Frontal cortex (tissue), 4 donors: ENCODE results near the gene ARHGEF26. TPM values are rescaled to one million over a fixed set of nuclear protein-coding genes. Genes with fewer than 3 reads are reported as not detected.

ENCODE experiments used
- DNase-seq, 2 donors: peaks; one replicate each; pipeline ENCODE4 v3.0.0; 2012; ENCODE audit warnings: low spot score in 2 of 2
- FAIRE-seq: peaks from 2 replicates; lab custom pipeline; 2012; peaks lifted over from hg19 to GRCh38; lab: Jason Lieb, UNC
- total RNA-seq: library from RNA; depleted of rRNA; stranded (reverse); fragments of >200 nt; gene quantifications from one replicate; pipeline ENCODE4 v1.2.3, GENCODE V29; 2014
- donor health status: control.
- donor health status: control.
- donor health status: control.

Gene ARHGEF26
- total RNA-seq, 1 donor from 2014 or later: 4.1 TPM

DNA sequence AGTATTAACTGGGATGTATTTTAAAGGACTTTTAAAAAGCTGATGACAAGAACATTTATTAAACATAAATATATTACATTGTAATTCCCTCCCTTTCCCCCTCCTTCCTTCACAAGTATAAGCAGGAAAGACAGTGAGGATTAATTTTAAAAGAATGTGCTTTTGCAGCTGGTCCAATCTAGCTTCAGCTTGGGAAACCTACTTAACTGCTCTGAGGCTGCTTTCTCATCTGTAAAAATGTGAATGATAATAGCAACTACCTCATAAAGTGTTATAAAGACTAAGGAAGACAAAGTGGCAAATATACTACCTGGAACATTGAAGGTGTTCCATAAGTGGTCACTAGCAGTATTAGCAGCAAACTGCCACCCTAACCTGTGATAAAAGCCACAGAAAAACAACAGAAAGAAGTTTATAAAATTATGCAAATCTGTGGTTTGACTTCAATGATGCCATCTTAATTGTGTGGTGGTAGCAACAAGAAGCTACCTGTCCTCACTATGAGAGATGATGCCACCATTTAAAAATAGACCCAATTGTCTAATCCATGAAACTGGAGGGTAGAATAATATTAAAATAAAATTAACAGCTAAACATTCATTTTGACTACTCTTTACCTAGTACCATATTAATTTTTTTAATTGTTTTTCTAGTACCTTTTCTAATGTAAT is 183.1 kb downstream of the ARHGEF26 start:
- FAIRE-seq (no peak), DNase-seq (no peak)

DNA sequence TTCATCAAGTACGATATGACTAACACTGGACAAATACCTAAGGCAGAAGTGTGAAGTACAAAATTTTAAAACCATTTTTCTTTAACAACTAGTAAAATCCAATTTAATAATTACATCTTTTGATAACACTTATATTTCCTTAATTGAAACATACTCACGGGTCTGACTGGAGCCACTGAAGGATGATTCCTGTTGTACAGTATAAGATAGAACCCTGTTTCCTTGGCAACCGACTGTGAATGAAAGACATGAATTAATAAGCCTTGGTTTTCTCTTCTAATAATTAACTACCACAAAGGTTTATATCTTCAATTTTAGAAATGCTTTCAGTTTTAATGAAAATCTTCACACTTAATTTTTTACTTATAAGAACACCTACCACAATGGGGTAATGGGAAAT is 183.7 kb downstream of the ARHGEF26 start:
- FAIRE-seq: no peak
- DNase-seq: no peak

DNA sequence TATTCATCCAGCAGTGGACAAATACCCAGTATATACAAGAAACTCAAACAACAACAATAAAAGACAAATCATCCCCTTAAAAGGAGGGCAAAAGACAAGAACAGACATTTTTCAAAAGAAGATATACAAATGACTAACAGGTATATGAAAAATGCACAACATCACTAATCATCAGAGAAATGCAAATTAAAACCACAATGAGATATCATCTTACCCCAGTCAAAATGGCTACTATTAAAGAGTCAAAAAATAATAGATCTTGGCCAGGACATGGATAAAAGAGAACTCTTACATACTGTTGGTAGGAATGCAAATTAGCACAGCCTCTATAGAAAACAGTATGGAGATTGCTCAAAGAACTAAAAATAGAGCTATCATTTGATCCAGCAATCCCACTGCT is 186.2 kb downstream of the ARHGEF26 start:
- FAIRE-seq: no peak

More for the DNA sequence above, 186.2 kb downstream of the ARHGEF26 start:
- no peak for DNase-seq

Other genes starting within 250 kb of the ARHGEF26 start
- gene DHX36, start 203.1 kb downstream of the ARHGEF26 start, total RNA-seq: 114 TPM